RWPE2 (cell line): ENCODE results near the gene PCSK5.

ENCODE experiments used
- ATAC-seq: fragments of 200-7000 bp; cut with Tn5 transposase; 3 replicates; pipeline ENCODE4 v1.9.1; 2021; ENCODE audit warnings: low read depth
- DNase-seq: peaks from one replicate; pipeline ENCODE4 v3.0.0-alpha.2; 2020; ENCODE audit warnings: low spot score
- H3K27ac ChIP-seq: fragments of 450-650 bp; 2 replicates; pipeline ENCODE4 v1.5.1; 2017; ENCODE audit warnings: mild to moderate bottlenecking; ENCODE audit not compliant: poor library complexity, severe bottlenecking
- H3K27me3 ChIP-seq: fragments of 250-450 bp; sonication (Bioruptor Pico); 2 replicates; pipeline ENCODE4 v1.5.1; 2021; ENCODE audit warnings: mild to moderate bottlenecking, moderate library complexity; ENCODE audit not compliant: insufficient read depth, poor library complexity, severe bottlenecking
- H3K36me3 ChIP-seq: fragments of 250-450 bp; sonication (Bioruptor Pico); 2 replicates; pipeline ENCODE4 v1.5.1; 2020; ENCODE audit warnings: low read depth, mild to moderate bottlenecking, moderate library complexity
- H3K4me1 ChIP-seq: fragments of 250-450 bp; sonication (Bioruptor Pico); 2 replicates; pipeline ENCODE4 v1.5.1; 2021; ENCODE audit warnings: mild to moderate bottlenecking, moderate library complexity; ENCODE audit not compliant: insufficient read depth, poor library complexity, severe bottlenecking
- H3K4me3 ChIP-seq: fragments of 250-450 bp; sonication (Bioruptor Pico); 2 replicates; pipeline ENCODE4 v1.5.1; 2021; ENCODE audit warnings: mild to moderate bottlenecking, moderate library complexity; ENCODE audit not compliant: severe bottlenecking
- H3K9me3 ChIP-seq: fragments of 250-450 bp; sonication (Bioruptor Pico); 2 replicates; pipeline ENCODE4 v1.5.1; 2021; ENCODE audit warnings: mild to moderate bottlenecking, moderate library complexity; ENCODE audit not compliant: severe bottlenecking
- CTCF ChIP-seq: fragments of 450-650 bp; IDR thresholded peaks from one replicate; pipeline ENCODE4 v1.5.1; 2017; ENCODE audit warnings: mild to moderate bottlenecking, moderate library complexity; ENCODE audit not compliant: poor library complexity, severe bottlenecking

Gene PCSK5

GRCh38 chr9:76162086-76162730 lies 271.7 kb downstream of the PCSK5 start:
- Histone ChIP-seq H3K4me1 (no peaks in the 10 kb centered on the region), H3K4me3 (no peak overlapping the region), H3K27ac (no peak overlapping the region), H3K9me3 (no peaks in the 10 kb centered on the region), H3K36me3 (no peaks in the 10 kb centered on the region), H3K27me3 (no peaks in the 10 kb centered on the region)
- ATAC-seq = no peak
- TF ChIP-seq CTCF = no peak
- DNase-seq = no peak

- H3K36me3 ChIP-seq = no peaks in the 10 kb centered on the region
- no peaks in the 10 kb centered on the region for H3K27me3 ChIP-seq
- no peak for DNase-seq
- no peak overlapping the region for H3K4me3 ChIP-seq
- H3K4me1 ChIP-seq = no peaks in the 10 kb centered on the region
- no peaks in the 10 kb centered on the region for H3K9me3 ChIP-seq
- no peak overlapping the region for H3K27ac ChIP-seq
- ATAC-seq = no peak
- TF ChIP-seq CTCF = no peak
Observed at GRCh38 chr9:76162751-76163500, 272.5 kb downstream of the PCSK5 start.

GRCh38 chr9:76166526-76166925 lies 276.1 kb downstream of the PCSK5 start:
- Histone ChIP-seq H3K4me3 (no peak overlapping the region), H3K9me3 (no peaks in the 10 kb centered on the region), H3K27ac (no peak overlapping the region), H3K27me3 (no peaks in the 10 kb centered on the region), H3K36me3 (no peaks in the 10 kb centered on the region), H3K4me1 (no peaks in the 10 kb centered on the region)
- no peak for TF ChIP-seq CTCF
- ATAC-seq (no peak), DNase-seq (no peak)

GRCh38 chr9:76176171-76176570 lies 285.7 kb downstream of the PCSK5 start:
- Histone ChIP-seq H3K9me3 (no peaks in the 10 kb centered on the region), H3K4me3 (no peak overlapping the region), H3K27me3 (no peaks in the 10 kb centered on the region), H3K4me1 (peaks cover 5% of the 10 kb centered on the region), H3K27ac (no peak overlapping the region), H3K36me3 (no peaks in the 10 kb centered on the region)
- no peak for ATAC-seq
- DNase-seq = no peak
- no peak for TF ChIP-seq CTCF

- H3K36me3 ChIP-seq = no peaks in the 10 kb centered on the region
- no peaks in the 10 kb centered on the region for H3K9me3 ChIP-seq
- no peaks in the 10 kb centered on the region for H3K27me3 ChIP-seq
- ATAC-seq = no peak
- no peak overlapping the region for H3K27ac ChIP-seq
- no peak for DNase-seq
- no peak for TF ChIP-seq CTCF
- peaks cover 8% of the 10 kb centered on the region for H3K4me1 ChIP-seq
- no peak overlapping the region for H3K4me3 ChIP-seq
Observed at GRCh38 chr9:76177931-76178330, 287.5 kb downstream of the PCSK5 start.
